ENCODE measurements around the gene VTI1A. TPM values are rescaled to one million over a fixed set of nuclear protein-coding genes. Genes with fewer than 3 reads are reported as not detected.

Gene VTI1A
- total RNA-seq, 4 donors from 2014 or later, result 27.0 to 61.3 (median 49.8) TPM

GRCh38 chr10:112434988-112435619 lies 11.9 kb upstream of the VTI1A start:
- no peak for DNase-seq
- Histone ChIP-seq H3K27me3 (no peaks in the 10 kb centered on the region), H3K4me3 (no peak overlapping the region), H3K9me3 (no peaks in the 10 kb centered on the region), H3K27ac (no peak overlapping the region), H3K36me3 (peaks cover 7 to 96% (median 13%) of the 10 kb centered on the region in 3 donors), H3K4me1 (no peaks in the 10 kb centered on the region)
- intact Hi-C loops (cut with DNase I), result no loop called here
- no peak for TF ChIP-seq POLR2A (IDR thresholded peaks at IDR 0.05)
- peak in 4 of 6 experiments; percentile 28 to 60 (median 42) for TF ChIP-seq CTCF (IDR thresholded peaks at IDR 0.05)
- WGBS, 2 donors, result 84 to 90% methylated on average over 2 of the region's 2 CpGs

GRCh38 chr10:112438356-112438755 lies 8.7 kb upstream of the VTI1A start:
- no peaks in the 10 kb centered on the region for H3K4me1 ChIP-seq
- DNase-seq, result no peak
- H3K9me3 ChIP-seq, result no peaks in the 10 kb centered on the region
- intact Hi-C loops (cut with DNase I), result no loop called here
- H3K27me3 ChIP-seq, result no peaks in the 10 kb centered on the region
- H3K27ac ChIP-seq, result no peak overlapping the region
- 94 to 97% methylated on average over 4 of the region's 4 CpGs for WGBS, 2 donors
- TF ChIP-seq CTCF (IDR thresholded peaks at IDR 0.05), result no peak
- no peak for TF ChIP-seq POLR2A (IDR thresholded peaks at IDR 0.05)
- no peak overlapping the region for H3K4me3 ChIP-seq
- peaks cover 7 to 96% (median 11%) of the 10 kb centered on the region in 3 donors for H3K36me3 ChIP-seq

- no peak for DNase-seq
- H3K9me3 ChIP-seq, result no peaks in the 10 kb centered on the region
- H3K36me3 ChIP-seq, result peaks cover 7 to 87% (median 11%) of the 10 kb centered on the region in 3 donors
- H3K27ac ChIP-seq, result no peak overlapping the region
- no peaks in the 10 kb centered on the region for H3K27me3 ChIP-seq
- peaks cover 0 to 27% (median 7%) of the 10 kb centered on the region in 3 donors for H3K4me1 ChIP-seq
- 79 to 80% methylated on average over 1 of the region's 1 CpG for WGBS, 2 donors
- TF ChIP-seq CTCF (IDR thresholded peaks at IDR 0.05) (no peak), POLR2A (IDR thresholded peaks at IDR 0.05) (no peak)
- no peak overlapping the region for H3K4me3 ChIP-seq
- intact Hi-C loops (cut with DNase I), result no loop called here
Observed at GRCh38 chr10:112441520-112441919, 5.5 kb upstream of the VTI1A start.

- Histone ChIP-seq H3K4me1 (peaks cover 0 to 27% (median 7%) of the 10 kb centered on the region in 3 donors), H3K4me3 (no peak overlapping the region), H3K9me3 (no peaks in the 10 kb centered on the region), H3K27ac (no peak overlapping the region), H3K36me3 (peaks cover 7 to 81% (median 11%) of the 10 kb centered on the region in 3 donors), H3K27me3 (no peaks in the 10 kb centered on the region)
- DNase-seq, result no peak
- WGBS, 2 donors, result 45 to 49% methylated on average over 3 of the region's 3 CpGs
- intact Hi-C loops (cut with DNase I), result no loop called here
- no peak for TF ChIP-seq POLR2A (IDR thresholded peaks at IDR 0.05)
- TF ChIP-seq CTCF (IDR thresholded peaks at IDR 0.05), result no peak
Observed at GRCh38 chr10:112442063-112442462, 5.0 kb upstream of the VTI1A start.

- intact Hi-C loops (cut with DNase I), result no loop called here
- Histone ChIP-seq H3K4me1 (peaks cover 0 to 42% (median 14%) of the 10 kb centered on the region in 3 donors), H3K4me3 (peak overlapping the region; percentile 85 to 97 (median 88)), H3K27ac (peak overlapping the region; percentile 90 to 92 (median 92)), H3K9me3 (no peaks in the 10 kb centered on the region), H3K36me3 (peaks cover 0 to 51% (median 0%) of the 10 kb centered on the region in 3 donors), H3K27me3 (no peaks in the 10 kb centered on the region)
- 6 to 7% methylated on average over 13 to 19 of the region's 20 CpGs for WGBS, 2 donors
- TF ChIP-seq POLR2A (IDR thresholded peaks at IDR 0.05) (no peak), CTCF (IDR thresholded peaks at IDR 0.05) (peak in 1 of 6 experiments; percentile 14)
- DNase-seq, result no peak
Observed at GRCh38 chr10:112446055-112446854, 760 bp upstream of the VTI1A start.

Measured in esophagus squamous epithelium (tissue), 5 donors.